IgD-negative memory B cell (primary cell): Measurements from ENCODE around the gene RIMBP2. TPM values are rescaled to one million over a fixed set of nuclear protein-coding genes. Genes with fewer than 3 reads are reported as not detected.

Source experiments
- H3K27ac Mint-ChIP-seq, 3 donors: one replicate each; pipeline ENCODE4 v1.8.0; 2020 to 2022; ENCODE audit warnings: mild to moderate bottlenecking in 3 of 3, mixed read lengths in 3 of 3, moderate library complexity in 1 of 3
- H3K27me3 Mint-ChIP-seq: one replicate; pipeline ENCODE4 v1.8.0; 2021; ENCODE audit warnings: mixed read lengths
- H3K36me3 Mint-ChIP-seq: one replicate; pipeline ENCODE4 v1.8.0; 2020; ENCODE audit warnings: mild to moderate bottlenecking, mixed read lengths
- H3K4me1 Mint-ChIP-seq, 3 donors: one replicate each; pipeline ENCODE4 v1.8.0; 2020 to 2022; ENCODE audit warnings: mixed read lengths in 3 of 3, mild to moderate bottlenecking in 1 of 3
- H3K4me3 Mint-ChIP-seq, 4 donors: one replicate each; pipeline ENCODE4 v1.8.0; 2020 to 2022; ENCODE audit warnings: mild to moderate bottlenecking in 4 of 4, mixed read lengths in 4 of 4, moderate library complexity in 3 of 4
- H3K9me3 Mint-ChIP-seq, 3 donors: one replicate each; pipeline ENCODE4 v1.8.0; 2020 to 2021; ENCODE audit warnings: mixed read lengths in 3 of 3, mild to moderate bottlenecking in 1 of 3
- polyA plus RNA-seq: library from polyadenylated mRNA; unstranded; fragments of 300-500 nt; fragmentation: Illumina TruSeq; gene quantifications from one replicate; pipeline ENCODE4 v1.2.3, GENCODE V29; 2021

Gene RIMBP2
- polyA plus RNA-seq, 1 donor from 2014 or later = not detected

DNA sequence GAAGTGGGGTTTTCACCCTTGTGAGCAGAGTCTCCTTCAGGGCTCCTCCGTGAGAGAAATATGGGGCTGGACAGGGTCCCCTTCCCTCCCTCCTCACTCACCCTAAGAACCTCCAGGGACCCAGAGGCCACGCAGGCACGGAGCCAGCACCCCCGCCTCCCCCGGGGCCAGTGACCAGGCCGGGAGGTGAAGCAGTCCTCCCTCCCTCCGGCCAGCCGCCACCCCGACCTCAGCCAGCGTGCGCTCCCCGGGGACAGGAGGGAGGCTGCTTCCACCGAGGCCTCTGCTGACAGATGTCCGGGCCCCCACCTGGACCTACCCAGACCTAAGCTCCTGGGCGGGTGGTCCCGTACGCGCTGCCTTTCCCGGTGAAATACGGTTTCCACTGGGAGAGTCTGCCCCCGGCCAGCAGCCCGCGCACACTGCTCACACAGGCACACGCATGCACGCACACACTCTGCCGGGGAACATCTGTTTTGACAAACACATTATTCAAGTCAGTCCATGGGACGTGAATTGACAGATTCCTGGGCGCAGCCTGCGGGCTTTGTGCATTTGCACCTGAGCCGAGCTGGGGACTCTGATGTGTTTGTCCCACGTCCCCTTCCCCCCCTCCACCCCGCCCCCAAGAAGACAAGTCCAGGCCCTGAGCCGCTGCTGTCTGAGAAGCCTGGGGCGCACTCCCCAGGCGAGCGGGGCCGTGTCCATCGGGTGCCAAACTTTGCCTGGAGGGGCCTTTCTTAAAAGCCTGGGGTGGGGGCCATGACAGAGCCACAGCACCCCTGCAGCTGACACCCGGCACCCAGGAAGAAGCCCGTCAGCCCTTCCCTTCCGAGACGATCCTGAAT lies 725 bp downstream of the RIMBP2 start:
- peaks cover 35% of the 10 kb centered on the region for H3K27me3 Mint-ChIP-seq
- no peaks in the 10 kb centered on the region for H3K36me3 Mint-ChIP-seq
- peaks cover 0 to 2% (median 2%) of the 10 kb centered on the region in 3 donors for H3K4me1 Mint-ChIP-seq
- H3K4me3 Mint-ChIP-seq = peak overlapping the region in 1 of 4 donors; percentile 60
- H3K27ac Mint-ChIP-seq = no peak overlapping the region
- peaks cover 0 to 5% (median 3%) of the 10 kb centered on the region in 3 donors for H3K9me3 Mint-ChIP-seq

DNA sequence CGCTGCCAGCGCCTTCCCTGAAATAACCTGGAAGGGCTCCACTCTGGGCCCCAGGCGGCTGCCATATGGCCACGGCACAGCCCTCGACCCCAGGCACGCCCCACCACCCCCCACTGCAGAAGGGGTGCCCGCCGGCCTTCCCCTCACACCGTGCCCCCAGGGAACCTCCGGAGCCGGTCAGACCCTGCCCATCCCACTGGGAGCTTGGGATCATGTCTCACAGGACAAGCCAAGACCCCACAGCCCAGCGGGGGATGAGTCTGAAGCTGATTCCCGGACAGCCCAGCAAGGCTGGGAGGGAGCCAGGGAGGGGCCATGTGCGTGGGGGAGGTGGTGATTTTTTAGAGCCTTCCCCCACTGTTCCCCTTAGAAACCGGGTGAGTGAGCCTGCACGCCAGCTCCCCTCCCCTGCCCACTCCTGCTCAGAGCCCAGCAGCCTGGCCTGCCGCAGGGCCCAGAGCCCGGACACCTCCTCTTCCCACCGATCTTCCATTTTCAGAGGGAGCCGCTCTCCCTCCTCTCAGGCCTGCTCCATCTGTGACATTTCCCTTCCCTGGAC lies 1.4 kb downstream of the RIMBP2 start:
- peaks cover 0 to 5% (median 3%) of the 10 kb centered on the region in 3 donors for H3K9me3 Mint-ChIP-seq
- no peaks in the 10 kb centered on the region for H3K36me3 Mint-ChIP-seq
- H3K4me3 Mint-ChIP-seq = peak overlapping the region in 1 of 4 donors; percentile 60
- peaks cover 0 to 2% (median 2%) of the 10 kb centered on the region in 3 donors for H3K4me1 Mint-ChIP-seq
- no peak overlapping the region for H3K27ac Mint-ChIP-seq
- peaks cover 35% of the 10 kb centered on the region for H3K27me3 Mint-ChIP-seq

GRCh38 chr12:130714091-130714590 lies 2.0 kb downstream of the RIMBP2 start:
- no peaks in the 10 kb centered on the region for H3K36me3 Mint-ChIP-seq
- peaks cover 35% of the 10 kb centered on the region for H3K27me3 Mint-ChIP-seq
- no peak overlapping the region for H3K27ac Mint-ChIP-seq
- peaks cover 0 to 5% (median 3%) of the 10 kb centered on the region in 3 donors for H3K9me3 Mint-ChIP-seq
- H3K4me3 Mint-ChIP-seq = peak overlapping the region in 1 of 4 donors; percentile 75
- H3K4me1 Mint-ChIP-seq = peaks cover 0 to 2% (median 2%) of the 10 kb centered on the region in 3 donors

GRCh38 chr12:130713581-130713991 lies 2.5 kb downstream of the RIMBP2 start:
- no peaks in the 10 kb centered on the region for H3K36me3 Mint-ChIP-seq
- H3K4me3 Mint-ChIP-seq = no peak overlapping the region
- peaks cover 0 to 7% (median 3%) of the 10 kb centered on the region in 3 donors for H3K9me3 Mint-ChIP-seq
- peaks cover 37% of the 10 kb centered on the region for H3K27me3 Mint-ChIP-seq
- no peak overlapping the region for H3K27ac Mint-ChIP-seq
- H3K4me1 Mint-ChIP-seq = peaks cover 0 to 2% (median 2%) of the 10 kb centered on the region in 3 donors

GRCh38 chr12:130712346-130713065 lies 3.6 kb downstream of the RIMBP2 start:
- Mint-ChIP-seq H3K27ac (peak overlapping the region in 1 of 3 donors; percentile 32), H3K4me1 (peaks cover 0 to 2% (median 2%) of the 10 kb centered on the region in 3 donors), H3K36me3 (no peaks in the 10 kb centered on the region), H3K9me3 (peaks cover 2 to 5% (median 4%) of the 10 kb centered on the region in 3 donors), H3K27me3 (peaks cover 33% of the 10 kb centered on the region), H3K4me3 (peak overlapping the region in 1 of 4 donors; percentile 79)

GRCh38 chr12:130711756-130712155 lies 4.3 kb downstream of the RIMBP2 start:
- Mint-ChIP-seq H3K27me3 (peaks cover 30% of the 10 kb centered on the region), H3K36me3 (no peaks in the 10 kb centered on the region), H3K27ac (no peak overlapping the region), H3K9me3 (peaks cover 2 to 6% (median 4%) of the 10 kb centered on the region in 3 donors), H3K4me1 (peaks cover 0 to 2% (median 2%) of the 10 kb centered on the region in 3 donors), H3K4me3 (peak overlapping the region in 1 of 4 donors; percentile 6)

DNA sequence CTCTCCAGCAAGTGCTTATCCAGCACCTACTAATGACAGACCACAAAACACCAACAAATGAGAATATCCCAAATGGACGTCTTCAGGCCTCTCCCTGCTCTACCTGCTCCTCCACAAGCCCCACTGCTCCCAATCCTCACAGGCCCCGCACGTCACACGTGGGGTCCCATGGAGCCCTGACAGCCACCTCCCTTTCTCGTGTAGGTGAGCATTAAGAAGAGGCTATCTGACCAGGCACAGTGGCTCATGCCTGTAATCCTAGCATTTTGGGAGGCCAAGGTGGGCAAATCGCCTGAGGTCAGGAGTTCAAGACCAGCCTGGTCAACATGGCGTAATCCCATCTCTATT lies 5.4 kb downstream of the RIMBP2 start:
- Mint-ChIP-seq H3K9me3 (peaks cover 2 to 8% (median 4%) of the 10 kb centered on the region in 3 donors), H3K4me3 (no peak overlapping the region)

GRCh38 chr12:130709971-130710732 lies 5.9 kb downstream of the RIMBP2 start:
- Mint-ChIP-seq H3K27ac (peak overlapping the region in 1 of 3 donors; percentile 82), H3K4me1 (peaks cover 0 to 2% (median 0%) of the 10 kb centered on the region in 3 donors), H3K4me3 (no peak overlapping the region), H3K27me3 (peaks cover 27% of the 10 kb centered on the region), H3K36me3 (no peaks in the 10 kb centered on the region), H3K9me3 (peaks cover 2 to 8% (median 4%) of the 10 kb centered on the region in 3 donors)

More for the DNA sequence above, 5.4 kb downstream of the RIMBP2 start:
- Mint-ChIP-seq H3K27me3 (peaks cover 30% of the 10 kb centered on the region), H3K36me3 (no peaks in the 10 kb centered on the region), H3K4me1 (peaks cover 0 to 2% (median 0%) of the 10 kb centered on the region in 3 donors), H3K27ac (no peak overlapping the region)

DNA sequence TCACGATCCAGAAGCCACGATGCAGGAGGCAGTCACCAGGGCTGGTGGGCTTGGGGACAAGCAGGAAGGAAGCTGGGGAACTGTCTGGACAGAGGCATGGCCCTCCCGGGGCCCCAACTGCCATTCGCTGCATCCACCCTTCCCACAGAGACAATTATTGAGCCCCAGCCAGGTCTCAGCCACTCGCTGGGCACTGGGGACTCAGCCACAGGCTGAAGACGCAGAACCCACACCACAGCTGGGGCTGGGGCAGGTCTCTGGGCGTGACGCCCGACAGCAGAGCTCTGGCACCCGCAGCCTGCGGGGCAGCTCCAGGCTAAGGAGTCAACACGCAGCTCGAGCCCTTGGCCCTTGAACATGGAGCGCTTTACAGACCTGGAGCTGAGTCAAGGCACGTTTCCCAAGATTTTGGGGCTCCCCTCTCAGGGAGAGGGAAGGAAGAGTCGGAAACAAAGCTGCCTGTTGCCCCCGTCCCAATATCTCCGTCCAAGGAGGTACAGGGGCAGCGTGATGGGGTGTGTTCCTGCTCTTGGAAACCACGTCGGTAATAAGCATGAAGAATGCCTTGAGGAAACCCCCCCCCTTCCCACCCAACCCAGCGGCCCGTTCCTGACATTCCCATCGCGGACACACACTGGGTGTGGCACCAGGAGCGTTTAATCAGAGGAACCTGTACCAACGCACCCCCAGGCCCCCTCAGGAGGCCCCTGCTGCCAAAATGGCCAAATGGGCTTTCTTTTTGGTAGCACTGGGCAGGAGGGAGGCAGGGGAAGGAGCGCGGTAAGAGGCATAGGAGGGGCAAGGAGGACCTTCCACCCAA lies 6.7 kb downstream of the RIMBP2 start:
- Mint-ChIP-seq H3K36me3 (no peaks in the 10 kb centered on the region), H3K4me3 (no peak overlapping the region), H3K27me3 (peaks cover 22% of the 10 kb centered on the region)

DNA sequence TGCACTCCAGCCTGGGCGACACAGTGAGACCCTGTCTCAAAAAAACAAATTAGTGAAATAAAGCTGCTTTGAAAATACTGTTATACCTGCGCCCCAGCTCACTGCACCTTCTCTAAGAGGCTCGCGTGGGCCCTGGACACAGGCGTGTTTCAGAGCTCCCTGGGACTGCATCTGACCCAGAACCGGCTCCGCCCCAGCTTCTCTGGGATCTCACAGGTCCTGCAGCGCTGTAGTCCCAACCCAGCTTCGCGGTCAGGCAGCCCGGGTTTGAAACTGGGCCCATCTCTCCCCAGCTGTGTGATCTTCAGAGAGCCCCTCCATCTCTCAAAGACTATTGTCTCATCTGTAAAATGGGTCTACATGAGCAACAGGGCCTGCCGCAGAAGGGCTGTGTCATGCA lies 7.5 kb downstream of the RIMBP2 start:
- no peak overlapping the region for H3K27ac Mint-ChIP-seq
- H3K9me3 Mint-ChIP-seq = peaks cover 2 to 8% (median 4%) of the 10 kb centered on the region in 3 donors
- H3K27me3 Mint-ChIP-seq = peaks cover 16% of the 10 kb centered on the region
- no peaks in the 10 kb centered on the region for H3K36me3 Mint-ChIP-seq
- H3K4me3 Mint-ChIP-seq = no peak overlapping the region
- no peaks in the 10 kb centered on the region for H3K4me1 Mint-ChIP-seq

More for the DNA sequence above, 6.7 kb downstream of the RIMBP2 start:
- H3K27ac Mint-ChIP-seq = no peak overlapping the region
- no peaks in the 10 kb centered on the region for H3K4me1 Mint-ChIP-seq
- H3K9me3 Mint-ChIP-seq = peaks cover 2 to 8% (median 4%) of the 10 kb centered on the region in 3 donors

- H3K27ac Mint-ChIP-seq = no peak overlapping the region
- no peaks in the 10 kb centered on the region for H3K4me1 Mint-ChIP-seq
Observed at GRCh38 chr12:130707571-130707891, 8.6 kb downstream of the RIMBP2 start.

GRCh38 chr12:130706885-130707570 lies 9.1 kb downstream of the RIMBP2 start:
- no peak overlapping the region for H3K4me3 Mint-ChIP-seq
- no peaks in the 10 kb centered on the region for H3K36me3 Mint-ChIP-seq
- peaks cover 9% of the 10 kb centered on the region for H3K27me3 Mint-ChIP-seq
- H3K9me3 Mint-ChIP-seq = peaks cover 2 to 8% (median 4%) of the 10 kb centered on the region in 3 donors
- no peaks in the 10 kb centered on the region for H3K4me1 Mint-ChIP-seq
- H3K27ac Mint-ChIP-seq = peak overlapping the region in 1 of 3 donors; percentile 69

More at GRCh38 chr12:130707571-130707891, 8.6 kb downstream of the RIMBP2 start:
- H3K36me3 Mint-ChIP-seq = no peaks in the 10 kb centered on the region
- H3K9me3 Mint-ChIP-seq = peaks cover 2 to 8% (median 4%) of the 10 kb centered on the region in 3 donors
- H3K27me3 Mint-ChIP-seq = peaks cover 13% of the 10 kb centered on the region
- no peak overlapping the region for H3K4me3 Mint-ChIP-seq

GRCh38 chr12:130706311-130706710 lies 9.8 kb downstream of the RIMBP2 start:
- peaks cover 9% of the 10 kb centered on the region for H3K27me3 Mint-ChIP-seq
- H3K4me1 Mint-ChIP-seq = no peaks in the 10 kb centered on the region
- H3K9me3 Mint-ChIP-seq = peaks cover 2 to 8% (median 4%) of the 10 kb centered on the region in 3 donors
- H3K36me3 Mint-ChIP-seq = no peaks in the 10 kb centered on the region
- H3K4me3 Mint-ChIP-seq = no peak overlapping the region
- no peak overlapping the region for H3K27ac Mint-ChIP-seq
